ENCODE measurements around the gene SUMO3.
A peak's percentile ranks its signal among the peaks of the same experiment; 100 is the strongest.

Gene SUMO3

GRCh38 chr21:44822484-44823178 is 4.8 kb upstream of the SUMO3 start:
- H3K27ac Mint-ChIP-seq = peak overlapping the region; percentile 35
- peaks cover 11% of the 10 kb centered on the region for H3K9me3 Mint-ChIP-seq

GRCh38 chr21:44820851-44821250 is 3.0 kb upstream of the SUMO3 start:
- no peaks in the 10 kb centered on the region for H3K27me3 Mint-ChIP-seq
- H3K4me3 Mint-ChIP-seq = no peak overlapping the region
- peaks cover 11% of the 10 kb centered on the region for H3K9me3 Mint-ChIP-seq
- peaks cover 6% of the 10 kb centered on the region for H3K36me3 Mint-ChIP-seq
- H3K27ac Mint-ChIP-seq = no peak overlapping the region
- H3K4me1 Mint-ChIP-seq = peaks cover 19% of the 10 kb centered on the region

More at GRCh38 chr21:44822484-44823178, 4.8 kb upstream of the SUMO3 start:
- H3K36me3 Mint-ChIP-seq = peaks cover 8% of the 10 kb centered on the region
- peaks cover 7% of the 10 kb centered on the region for H3K4me1 Mint-ChIP-seq
- H3K27me3 Mint-ChIP-seq = no peaks in the 10 kb centered on the region
- no peak overlapping the region for H3K4me3 Mint-ChIP-seq

GRCh38 chr21:44819283-44820243 is 1.7 kb upstream of the SUMO3 start:
- peaks cover 11% of the 10 kb centered on the region for H3K9me3 Mint-ChIP-seq
- H3K36me3 Mint-ChIP-seq = peaks cover 6% of the 10 kb centered on the region
- peak overlapping the region; percentile 41 for H3K27ac Mint-ChIP-seq
- peak overlapping the region; percentile 65 for H3K4me3 Mint-ChIP-seq
- peaks cover 26% of the 10 kb centered on the region for H3K4me1 Mint-ChIP-seq
- no peaks in the 10 kb centered on the region for H3K27me3 Mint-ChIP-seq

GRCh38 chr21:44818640-44819011 is 764 bp upstream of the SUMO3 start:
- no peaks in the 10 kb centered on the region for H3K27me3 Mint-ChIP-seq

GRCh38 chr21:44817506-44817880 is 369 bp downstream of the SUMO3 start:
- no peaks in the 10 kb centered on the region for H3K27me3 Mint-ChIP-seq
- peak overlapping the region; percentile 54 for H3K4me3 Mint-ChIP-seq
- H3K36me3 Mint-ChIP-seq = no peaks in the 10 kb centered on the region
- H3K27ac Mint-ChIP-seq = no peak overlapping the region
- H3K9me3 Mint-ChIP-seq = peaks cover 4% of the 10 kb centered on the region
- H3K4me1 Mint-ChIP-seq = peaks cover 23% of the 10 kb centered on the region

More at GRCh38 chr21:44818640-44819011, 764 bp upstream of the SUMO3 start:
- Mint-ChIP-seq H3K27ac (peak overlapping the region; percentile 8), H3K36me3 (peaks cover 4% of the 10 kb centered on the region), H3K4me3 (peak overlapping the region; percentile 65), H3K9me3 (peaks cover 8% of the 10 kb centered on the region), H3K4me1 (peaks cover 24% of the 10 kb centered on the region)

- H3K27me3 Mint-ChIP-seq = no peaks in the 10 kb centered on the region
- H3K4me1 Mint-ChIP-seq = peaks cover 23% of the 10 kb centered on the region
- H3K9me3 Mint-ChIP-seq = no peaks in the 10 kb centered on the region
- no peaks in the 10 kb centered on the region for H3K36me3 Mint-ChIP-seq
- peak overlapping the region; percentile 75 for H3K4me3 Mint-ChIP-seq
- H3K27ac Mint-ChIP-seq = no peak overlapping the region
These were observed 929 bp downstream of the SUMO3 start for GRCh38 chr21:44816761-44817505.

GRCh38 chr21:44815852-44816628 is 1.8 kb downstream of the SUMO3 start:
- Mint-ChIP-seq H3K27ac (peak overlapping the region; percentile 72), H3K4me1 (peaks cover 31% of the 10 kb centered on the region), H3K36me3 (peaks cover 1% of the 10 kb centered on the region), H3K4me3 (peak overlapping the region; percentile 75), H3K9me3 (no peaks in the 10 kb centered on the region), H3K27me3 (no peaks in the 10 kb centered on the region)

GRCh38 chr21:44815225-44815624 is 2.6 kb downstream of the SUMO3 start:
- Mint-ChIP-seq H3K36me3 (peaks cover 4% of the 10 kb centered on the region), H3K4me3 (no peak overlapping the region), H3K27ac (no peak overlapping the region), H3K4me1 (peaks cover 38% of the 10 kb centered on the region), H3K9me3 (no peaks in the 10 kb centered on the region), H3K27me3 (no peaks in the 10 kb centered on the region)

GRCh38 chr21:44814498-44815023 is 3.3 kb downstream of the SUMO3 start:
- Mint-ChIP-seq H3K9me3 (no peaks in the 10 kb centered on the region), H3K27me3 (no peaks in the 10 kb centered on the region), H3K36me3 (peaks cover 4% of the 10 kb centered on the region), H3K4me1 (peaks cover 38% of the 10 kb centered on the region), H3K4me3 (no peak overlapping the region), H3K27ac (no peak overlapping the region)

GRCh38 chr21:44813727-44814126 is 4.1 kb downstream of the SUMO3 start:
- peaks cover 6% of the 10 kb centered on the region for H3K36me3 Mint-ChIP-seq
- H3K4me3 Mint-ChIP-seq = no peak overlapping the region
- peaks cover 38% of the 10 kb centered on the region for H3K4me1 Mint-ChIP-seq
- no peaks in the 10 kb centered on the region for H3K27me3 Mint-ChIP-seq
- peak overlapping the region; percentile 68 for H3K27ac Mint-ChIP-seq
- H3K9me3 Mint-ChIP-seq = no peaks in the 10 kb centered on the region

- peaks cover 6% of the 10 kb centered on the region for H3K36me3 Mint-ChIP-seq
These were observed 4.7 kb downstream of the SUMO3 start for GRCh38 chr21:44813149-44813548.

GRCh38 chr21:44812640-44813039 is 5.2 kb downstream of the SUMO3 start:
- Mint-ChIP-seq H3K27ac (no peak overlapping the region), H3K36me3 (peaks cover 6% of the 10 kb centered on the region), H3K4me3 (no peak overlapping the region), H3K4me1 (peaks cover 38% of the 10 kb centered on the region), H3K9me3 (no peaks in the 10 kb centered on the region), H3K27me3 (no peaks in the 10 kb centered on the region)

More at GRCh38 chr21:44813149-44813548, 4.7 kb downstream of the SUMO3 start:
- Mint-ChIP-seq H3K4me3 (no peak overlapping the region), H3K4me1 (peaks cover 38% of the 10 kb centered on the region), H3K9me3 (no peaks in the 10 kb centered on the region), H3K27ac (peak overlapping the region; percentile 62), H3K27me3 (no peaks in the 10 kb centered on the region)

GRCh38 chr21:44810779-44811178 is 7.1 kb downstream of the SUMO3 start:
- Mint-ChIP-seq H3K27ac (peak overlapping the region; percentile 77), H3K4me1 (peaks cover 26% of the 10 kb centered on the region), H3K4me3 (no peak overlapping the region), H3K9me3 (no peaks in the 10 kb centered on the region), H3K27me3 (no peaks in the 10 kb centered on the region), H3K36me3 (peaks cover 8% of the 10 kb centered on the region)

- H3K4me3 Mint-ChIP-seq = no peak overlapping the region
- H3K27me3 Mint-ChIP-seq = no peaks in the 10 kb centered on the region
- no peak overlapping the region for H3K27ac Mint-ChIP-seq
- peaks cover 26% of the 10 kb centered on the region for H3K4me1 Mint-ChIP-seq
- no peaks in the 10 kb centered on the region for H3K9me3 Mint-ChIP-seq
- H3K36me3 Mint-ChIP-seq = peaks cover 6% of the 10 kb centered on the region
These were observed 12.0 kb downstream of the SUMO3 start for GRCh38 chr21:44805859-44806258.
